ENCODE results near the gene LYPD5. TPM values are rescaled to one million over a fixed set of nuclear protein-coding genes. Genes with fewer than 3 reads are reported as not detected.

The LYPD5 gene
- total and polyA plus RNA-seq, 2 of the 13 experiments (the other 11 are each of a cell fraction or from before 2014, with no cell fraction given): not detected

GRCh38 chr19:43811837-43812236, 9.6 kb upstream of the LYPD5 start:
- Histone ChIP-seq H3K4me3 (replicated peaks in 1 of 3; ENCODE audit: insufficient read depth in 1 of 3, low read depth in 2 of 3, low read length in 3 of 3) (no peak overlapping the region), H4K20me1 (ENCODE audit: insufficient read depth, low read length) (no peaks in the 10 kb centered on the region), H3K27me3 (ENCODE audit: control insufficient read depth in 1 of 2, insufficient read depth in 2 of 2, low read length in 2 of 2) (no peaks in the 10 kb centered on the region), H3K79me2 (ENCODE audit: insufficient read depth, low read length) (no peaks in the 10 kb centered on the region), H3K9me3 (ENCODE audit: low read length) (peaks cover 4% of the 10 kb centered on the region), H3K4me2 (ENCODE audit: low read depth, low read length) (no peak overlapping the region), H3K36me3 (replicated peaks in 1 of 2; ENCODE audit: control insufficient read depth in 1 of 2, insufficient read depth in 2 of 2, low read length in 2 of 2) (no peaks in the 10 kb centered on the region), H3K4me1 (ENCODE audit: insufficient read depth, low read length) (no peaks in the 10 kb centered on the region), H3K27ac (ENCODE audit: extremely low read length, insufficient read depth, low read length) (no peak overlapping the region), H2AFZ (ENCODE audit: low read length) (no peak overlapping the region), H3K9ac (ENCODE audit: insufficient read depth, low read depth, low read length) (no peak overlapping the region)
- no peak for TF ChIP-seq ZKSCAN1 (IDR thresholded peaks at IDR 0.05; ENCODE audit: low read length)
- no peak for TF ChIP-seq U2AF2 (IDR thresholded peaks at IDR 0.05; ENCODE audit: low read depth, low read length)
- no peak for TF ChIP-seq ZNF337 (CRISPR knock-in tag; IDR thresholded peaks at IDR 0.05; ENCODE audit: borderline replicate concordance, low read depth)
- TF ChIP-seq ZFX (CRISPR knock-in tag; IDR thresholded peaks at IDR 0.05; ENCODE audit: low read depth): no peak
- TF ChIP-seq SYNCRIP (IDR thresholded peaks at IDR 0.05; ENCODE audit: insufficient read depth, low read depth, low read length): no peak
- TF ChIP-seq ZHX1 (CRISPR knock-in tag; IDR thresholded peaks at IDR 0.05; ENCODE audit: low read depth): no peak
- no peak for TF ChIP-seq ZNF782 (CRISPR knock-in tag; IDR thresholded peaks at IDR 0.05; ENCODE audit: borderline replicate concordance)
- TF ChIP-seq, protein P1, sequence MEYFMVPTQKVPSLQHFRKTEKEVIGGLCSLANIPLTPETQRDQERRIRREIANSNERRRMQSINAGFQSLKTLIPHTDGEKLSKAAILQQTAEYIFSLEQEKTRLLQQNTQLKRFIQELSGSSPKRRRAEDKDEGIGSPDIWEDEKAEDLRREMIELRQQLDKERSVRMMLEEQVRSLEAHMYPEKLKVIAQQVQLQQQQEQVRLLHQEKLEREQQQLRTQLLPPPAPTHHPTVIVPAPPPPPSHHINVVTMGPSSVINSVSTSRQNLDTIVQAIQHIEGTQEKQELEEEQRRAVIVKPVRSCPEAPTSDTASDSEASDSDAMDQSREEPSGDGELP (IDR thresholded peaks at IDR 0.05; ENCODE audit: borderline replicate concordance, low read depth): no peak
- TF ChIP-seq CHD2 (IDR thresholded peaks at IDR 0.05; ENCODE audit: low read depth, low read length): no peak
- TF ChIP-seq RBAK (CRISPR knock-in tag; IDR thresholded peaks at IDR 0.05): no peak
- TF ChIP-seq ZNF788 (CRISPR knock-in tag; IDR thresholded peaks at IDR 0.05; ENCODE audit: borderline replicate concordance): no peak
- TF ChIP-seq SIN3B (IDR thresholded peaks at IDR 0.05; ENCODE audit: low read length): no peak
- no peak for TF ChIP-seq SRY (CRISPR knock-in tag; IDR thresholded peaks at IDR 0.05)
- no peak for TF ChIP-seq ZNF326 (CRISPR knock-in tag; IDR thresholded peaks at IDR 0.05; ENCODE audit: borderline replicate concordance)
- TF ChIP-seq IKZF4 (CRISPR knock-in tag; IDR thresholded peaks at IDR 0.05; ENCODE audit: borderline replicate concordance, low read depth, not compliant biosample characterization): no peak
- no peak for TF ChIP-seq NFATC3 (CRISPR knock-in tag; IDR thresholded peaks at IDR 0.05)
- TF ChIP-seq ZNF124 (CRISPR knock-in tag; IDR thresholded peaks at IDR 0.05): no peak
- WGBS (ENCODE audit: low lambda C conversion rate): 0% methylated on average over 1 of the region's 1 CpG
- no TSS peak for BruUV-seq (replicated peaks)
- in situ Hi-C loops (cut with HindIII; ENCODE audit: extremely low pct_ligation_motif_present, low pct_unique_long_range_greater_than_20kb): no loop called here
- intact Hi-C loops (cut with micrococcal nuclease; ENCODE audit: unreplicated experiment): no loop called here
- FAIRE-seq: no peak
- POLR2A ChIA-PET: interaction anchor here (0.8 kb wide), 1 partner anchor 15 kb away, joined by 3 read pairs; the partner anchor contains the start of gene ZNF283
- CTCF ChIA-PET (ENCODE audit: low intra/inter-chr PET ratio, low total read pairs): no interaction called here
- no peak for ATAC-seq
- no peak for DNase-seq (ENCODE audit: low spot score)

Data from HepG2 (cell line).